ENCODE data around the gene ZDHHC14. TPM values are rescaled to one million over a fixed set of nuclear protein-coding genes. Genes with fewer than 3 reads are reported as not detected.
"Not testable (repeated sequence)": the region's sequence is repeated elsewhere in the genome, so short reads cannot be mapped to it uniquely, and the experiment has no call there.

Gene ZDHHC14
- total RNA-seq, 1 experiment from 2014 or later = 17.3 TPM

DNA sequence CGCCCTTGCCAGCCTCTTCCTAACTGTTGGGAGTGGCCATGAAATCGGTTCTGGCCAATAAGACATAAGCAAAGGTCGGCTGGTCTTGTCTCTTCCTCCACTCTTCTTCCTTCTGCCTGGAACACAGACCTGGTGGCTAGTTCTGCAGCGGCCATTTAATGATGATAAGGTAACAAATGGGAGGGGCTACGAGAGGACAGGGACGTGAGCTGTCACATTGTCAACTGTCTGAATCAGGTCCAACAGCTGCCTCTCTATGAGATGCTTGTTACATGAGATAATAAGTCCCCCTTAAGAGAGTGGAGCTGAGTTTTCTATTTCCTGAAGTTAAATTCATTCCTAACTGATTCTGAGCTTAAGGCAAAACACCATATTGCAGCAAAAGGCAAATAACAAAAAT, 45.2 kb upstream of the ZDHHC14 start:
- intact Hi-C loops (cut with micrococcal nuclease; ENCODE audit: unreplicated experiment) = no loop called here
- H3K27ac Mint-ChIP-seq (ENCODE audit: unreplicated experiment) = no peak overlapping the region

DNA sequence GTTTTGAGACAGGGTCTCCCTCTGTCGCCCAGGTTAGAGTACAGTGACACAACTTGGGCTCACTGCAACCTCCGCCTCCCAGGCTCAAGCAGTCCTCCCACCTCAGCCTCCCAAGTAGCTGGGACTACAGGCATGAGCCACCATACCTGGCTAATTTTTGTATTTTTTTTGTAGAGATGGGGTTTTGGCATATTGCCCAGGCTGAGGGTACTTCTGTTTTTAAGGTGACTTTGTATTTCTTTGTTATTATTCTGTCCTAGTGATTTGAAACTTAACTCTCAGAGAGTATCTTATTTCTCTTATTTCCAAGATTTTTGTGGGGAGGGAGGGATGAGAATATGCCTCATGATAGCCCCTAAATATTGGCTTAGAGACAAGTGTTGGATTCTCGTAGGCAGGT, 43.7 kb upstream of the ZDHHC14 start:
- intact Hi-C loops (cut with micrococcal nuclease; ENCODE audit: unreplicated experiment); H3K36me3 Mint-ChIP-seq (ENCODE audit: insufficient read depth, unreplicated experiment); CTCF ChIA-PET: not testable (repeated sequence)

More for the DNA sequence above, 45.2 kb upstream of the ZDHHC14 start:
- no peaks in the 10 kb centered on the region for H3K27me3 Mint-ChIP-seq (ENCODE audit: unreplicated experiment)
- no peaks in the 10 kb centered on the region for H3K36me3 Mint-ChIP-seq (ENCODE audit: insufficient read depth, unreplicated experiment)
- TF ChIP-seq, protein P1, sequence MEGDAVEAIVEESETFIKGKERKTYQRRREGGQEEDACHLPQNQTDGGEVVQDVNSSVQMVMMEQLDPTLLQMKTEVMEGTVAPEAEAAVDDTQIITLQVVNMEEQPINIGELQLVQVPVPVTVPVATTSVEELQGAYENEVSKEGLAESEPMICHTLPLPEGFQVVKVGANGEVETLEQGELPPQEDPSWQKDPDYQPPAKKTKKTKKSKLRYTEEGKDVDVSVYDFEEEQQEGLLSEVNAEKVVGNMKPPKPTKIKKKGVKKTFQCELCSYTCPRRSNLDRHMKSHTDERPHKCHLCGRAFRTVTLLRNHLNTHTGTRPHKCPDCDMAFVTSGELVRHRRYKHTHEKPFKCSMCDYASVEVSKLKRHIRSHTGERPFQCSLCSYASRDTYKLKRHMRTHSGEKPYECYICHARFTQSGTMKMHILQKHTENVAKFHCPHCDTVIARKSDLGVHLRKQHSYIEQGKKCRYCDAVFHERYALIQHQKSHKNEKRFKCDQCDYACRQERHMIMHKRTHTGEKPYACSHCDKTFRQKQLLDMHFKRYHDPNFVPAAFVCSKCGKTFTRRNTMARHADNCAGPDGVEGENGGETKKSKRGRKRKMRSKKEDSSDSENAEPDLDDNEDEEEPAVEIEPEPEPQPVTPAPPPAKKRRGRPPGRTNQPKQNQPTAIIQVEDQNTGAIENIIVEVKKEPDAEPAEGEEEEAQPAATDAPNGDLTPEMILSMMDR (IDR thresholded peaks at IDR 0.05; ENCODE audit: unreplicated experiment) = no peak
- no TSS peak for BruUV-seq (replicated peaks)
- no peak overlapping the region for H3K4me3 Mint-ChIP-seq (ENCODE audit: low read depth, unreplicated experiment)
- no peak for DNase-seq
- no peaks in the 10 kb centered on the region for H3K4me1 Mint-ChIP-seq (ENCODE audit: low read depth, unreplicated experiment)
- no peaks in the 10 kb centered on the region for H3K9me3 Mint-ChIP-seq (ENCODE audit: low read depth, unreplicated experiment)
- CTCF ChIA-PET = no interaction called here

DNA sequence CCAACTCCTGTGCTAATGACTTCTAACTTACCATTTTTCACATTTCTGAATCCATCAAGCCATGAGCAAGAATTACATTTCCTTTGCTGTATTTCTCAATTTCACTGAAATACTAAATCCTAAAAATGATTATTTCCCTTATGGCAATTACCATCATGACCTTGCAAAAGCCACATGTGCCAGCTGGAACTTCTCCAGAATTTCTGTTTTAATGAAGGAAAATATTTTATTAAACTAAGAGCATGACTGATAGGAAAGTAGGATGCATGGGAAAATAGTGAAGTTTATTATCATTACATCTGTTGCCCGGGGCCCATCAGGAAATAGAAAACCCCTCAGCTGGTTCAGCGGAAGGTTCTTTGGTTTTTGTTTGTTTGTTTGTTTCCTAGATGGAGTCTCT, 43.2 kb upstream of the ZDHHC14 start:
- TF ChIP-seq, protein P1 (IDR thresholded peaks at IDR 0.05; ENCODE audit: unreplicated experiment) = no peak
- no peak for DNase-seq
- no TSS peak for BruUV-seq (replicated peaks)
- Mint-ChIP-seq H3K4me3 (ENCODE audit: low read depth, unreplicated experiment) (no peak overlapping the region), H3K36me3 (ENCODE audit: insufficient read depth, unreplicated experiment) (no peaks in the 10 kb centered on the region), H3K27ac (ENCODE audit: unreplicated experiment) (no peak overlapping the region), H3K4me1 (ENCODE audit: low read depth, unreplicated experiment) (no peaks in the 10 kb centered on the region), H3K9me3 (ENCODE audit: low read depth, unreplicated experiment) (no peaks in the 10 kb centered on the region), H3K27me3 (ENCODE audit: unreplicated experiment) (no peaks in the 10 kb centered on the region)
- CTCF ChIA-PET = no interaction called here
- intact Hi-C loops (cut with micrococcal nuclease; ENCODE audit: unreplicated experiment) = no loop called here

More for the DNA sequence above, 43.7 kb upstream of the ZDHHC14 start:
- H3K4me3 Mint-ChIP-seq (ENCODE audit: low read depth, unreplicated experiment); H3K27me3 Mint-ChIP-seq (ENCODE audit: unreplicated experiment); DNase-seq; H3K27ac Mint-ChIP-seq (ENCODE audit: unreplicated experiment); BruUV-seq (replicated peaks); H3K9me3 Mint-ChIP-seq (ENCODE audit: low read depth, unreplicated experiment); H3K4me1 Mint-ChIP-seq (ENCODE audit: low read depth, unreplicated experiment): not testable (repeated sequence)

DNA sequence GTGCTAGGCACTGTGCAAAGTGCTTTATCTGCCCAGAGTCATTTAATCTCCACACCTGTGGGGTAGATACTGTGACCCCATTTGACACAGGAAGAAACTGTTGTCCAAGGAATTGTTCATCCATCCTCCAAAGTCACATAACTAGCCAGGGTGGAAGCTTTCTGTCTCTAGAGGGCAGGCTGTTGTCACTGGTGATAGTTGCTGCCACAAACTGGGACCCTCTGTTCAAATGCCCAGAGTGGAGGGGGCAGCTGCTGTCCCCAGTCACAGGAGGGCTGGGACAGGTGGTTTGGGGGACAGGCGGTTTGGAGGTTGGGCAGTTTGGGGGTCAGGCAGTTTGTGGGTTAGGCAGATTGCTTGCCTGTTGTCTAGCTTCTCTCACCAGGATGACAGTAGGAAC, 41.6 kb upstream of the ZDHHC14 start:
- TF ChIP-seq, protein P1 (IDR thresholded peaks at IDR 0.05; ENCODE audit: unreplicated experiment) = no peak
- DNase-seq = no peak
- no peaks in the 10 kb centered on the region for H3K4me1 Mint-ChIP-seq (ENCODE audit: low read depth, unreplicated experiment)
- BruUV-seq (replicated peaks) = no TSS peak
- intact Hi-C loops (cut with micrococcal nuclease; ENCODE audit: unreplicated experiment) = no loop called here
- no peak overlapping the region for H3K27ac Mint-ChIP-seq (ENCODE audit: unreplicated experiment)
- no peaks in the 10 kb centered on the region for H3K27me3 Mint-ChIP-seq (ENCODE audit: unreplicated experiment)
- CTCF ChIA-PET = interaction anchor here (0.6 to 0.8 kb wide), 2 partner anchors 275 to 307 kb away, joined by 3 to 4 read pairs; no protein-coding TSS in a partner anchor
- no peak overlapping the region for H3K4me3 Mint-ChIP-seq (ENCODE audit: low read depth, unreplicated experiment)
- H3K9me3 Mint-ChIP-seq (ENCODE audit: low read depth, unreplicated experiment) = no peaks in the 10 kb centered on the region
- no peaks in the 10 kb centered on the region for H3K36me3 Mint-ChIP-seq (ENCODE audit: insufficient read depth, unreplicated experiment)

DNA sequence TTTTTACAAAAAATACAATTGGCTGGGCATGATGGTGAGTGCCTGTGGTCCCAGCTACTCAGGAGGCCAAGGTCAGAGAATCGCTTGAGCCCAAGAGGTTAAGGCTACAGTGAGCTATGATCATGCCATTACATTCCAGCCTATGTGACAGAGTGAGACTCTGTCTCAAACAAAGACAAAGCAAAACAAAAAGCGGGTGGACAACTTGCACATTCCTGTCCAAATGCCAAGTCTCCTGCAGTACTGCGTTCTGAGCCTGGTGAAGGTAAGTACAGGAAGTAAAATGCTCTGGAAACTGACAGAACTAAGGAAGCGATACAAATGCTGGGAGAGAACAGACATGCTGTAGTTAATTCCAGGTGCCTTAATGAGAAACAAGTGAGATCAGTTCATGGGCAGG, 37.3 kb upstream of the ZDHHC14 start:
- TF ChIP-seq, protein P1 (IDR thresholded peaks at IDR 0.05; ENCODE audit: unreplicated experiment) = no peak
- CTCF ChIA-PET = no interaction called here
- H3K4me1 Mint-ChIP-seq (ENCODE audit: low read depth, unreplicated experiment) = no peaks in the 10 kb centered on the region
- no TSS peak for BruUV-seq (replicated peaks)
- no peaks in the 10 kb centered on the region for H3K36me3 Mint-ChIP-seq (ENCODE audit: insufficient read depth, unreplicated experiment)
- intact Hi-C loops (cut with micrococcal nuclease; ENCODE audit: unreplicated experiment) = no loop called here
- no peak overlapping the region for H3K4me3 Mint-ChIP-seq (ENCODE audit: low read depth, unreplicated experiment)
- no peaks in the 10 kb centered on the region for H3K9me3 Mint-ChIP-seq (ENCODE audit: low read depth, unreplicated experiment)
- no peak for DNase-seq
- no peaks in the 10 kb centered on the region for H3K27me3 Mint-ChIP-seq (ENCODE audit: unreplicated experiment)
- no peak overlapping the region for H3K27ac Mint-ChIP-seq (ENCODE audit: unreplicated experiment)

Data from Calu3 (cell line).